Measurements from ENCODE around the gene SULF2. TPM values are rescaled to one million over a fixed set of nuclear protein-coding genes. Genes with fewer than 3 reads are reported as not detected.

SULF2 gene
- total and polyA plus RNA-seq, 2 of the 4 experiments (the other 2 are of a cell fraction) = 0.54 to 0.77 TPM

DNA sequence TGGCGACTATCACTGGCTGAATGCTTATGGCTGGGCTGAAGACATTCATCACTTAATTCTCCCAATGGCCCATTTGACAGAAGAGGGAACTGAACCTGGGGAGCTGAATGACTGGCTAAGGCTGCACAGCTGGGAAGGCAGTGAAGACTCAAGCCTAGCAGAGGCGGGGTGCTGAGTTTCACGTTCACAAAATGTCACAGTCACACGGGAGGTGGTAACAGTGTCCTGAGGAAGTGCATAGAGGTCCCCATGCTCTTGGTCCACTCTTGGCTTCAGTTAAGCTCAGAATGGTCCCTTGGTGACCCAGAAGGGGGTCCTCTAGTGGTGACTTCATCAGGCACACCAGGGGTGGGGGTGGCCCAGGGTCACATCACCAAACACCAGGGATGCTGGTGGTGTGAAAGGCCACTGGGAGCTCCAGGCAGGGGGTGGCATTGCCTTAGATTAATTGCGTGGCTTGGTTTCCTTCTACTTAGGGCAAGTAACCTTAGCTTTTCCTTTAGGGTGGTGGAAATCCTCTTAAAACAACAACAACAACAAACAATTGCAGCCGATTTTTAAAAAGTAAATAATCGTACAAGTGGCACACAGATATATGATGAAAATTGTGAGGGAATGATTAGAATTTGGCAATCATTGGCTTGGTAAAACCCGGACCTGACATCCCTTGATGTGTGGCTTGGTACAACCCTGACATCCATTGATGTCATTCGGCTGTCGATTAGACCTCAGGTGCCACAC, 45.0 kb downstream of the SULF2 start:
- Histone ChIP-seq H2AFZ (replicated peaks; ENCODE audit: low read length, poor library complexity) (no peak overlapping the region), H3K4me2 (ENCODE audit: low read depth, low read length) (no peak overlapping the region), H4K91ac (ENCODE audit: insufficient read depth, low read depth, low read length) (no peak overlapping the region), H3K79me1 (ENCODE audit: low read depth in 1 of 2, low read length in 2 of 2) (no peaks in the 10 kb centered on the region), H3K23ac (ENCODE audit: low read depth, low read length) (no peak overlapping the region), H4K5ac (ENCODE audit: low read depth, low read length) (no peak overlapping the region), H3K4me1 (ENCODE audit: control insufficient read depth, insufficient read depth, low read length) (no peaks in the 10 kb centered on the region), H3K27ac (ENCODE audit: insufficient read depth, low read length) (no peak overlapping the region), H3K27me3 (ENCODE audit: control insufficient read depth, insufficient read depth, low read length) (peaks cover 4% of the 10 kb centered on the region; the same call in 1 of the 2 replicates), H2BK120ac (ENCODE audit: low read depth, low read length) (no peak overlapping the region), H4K8ac (ENCODE audit: low read depth in 2 of 2, low read length in 2 of 2) (no peak overlapping the region), H3K9me1 (ENCODE audit: insufficient read depth, low read length) (no peaks in the 10 kb centered on the region), H3K18ac (ENCODE audit: low read depth, low read length) (no peak overlapping the region), H3K36me3 (ENCODE audit: control insufficient read depth, insufficient read depth, low read length) (no peaks in the 10 kb centered on the region; the same call in 1 of the 2 replicates), H3K9me3 (ENCODE audit: control insufficient read depth, insufficient read depth, low read length) (no peaks in the 10 kb centered on the region), H3K14ac (replicated peaks; ENCODE audit: low read depth, low read length) (no peak overlapping the region), H3K56ac (ENCODE audit: extremely low read depth, insufficient read depth, low read length) (no peak overlapping the region), H3K4me3 (ENCODE audit: insufficient read depth, low read depth, low read length) (no peak overlapping the region), H2BK15ac (ENCODE audit: low read depth, low read length) (no peak overlapping the region), H2BK20ac (ENCODE audit: low read depth, low read length) (no peak overlapping the region), H3K4ac (ENCODE audit: low read depth, low read length) (no peak overlapping the region), H2BK5ac (ENCODE audit: low read depth, low read length, poor library complexity, severe bottlenecking) (no peak overlapping the region), H2AK5ac (ENCODE audit: low read depth, low read length) (no peak overlapping the region), H3K9ac (ENCODE audit: low read depth, low read length) (no peak overlapping the region), H4K20me1 (ENCODE audit: insufficient read depth, low read length) (no peaks in the 10 kb centered on the region), H2AK9ac (replicated peaks; ENCODE audit: low read depth, low read length, poor library complexity) (no peak overlapping the region)
- no TSS peak for BruUV-seq (replicated peaks)
- DNase-seq (no peak), ATAC-seq (ENCODE audit: low read depth) (no peak)
- intact Hi-C loops (cut with micrococcal nuclease) = no loop called here
- ChIA-PET CTCF (no interaction called here), POLR2A (ENCODE audit: unreplicated experiment) (no interaction called here)
- in situ Hi-C loops (cut with MboI; ENCODE audit: low sequenced_read_pairs) = no loop called here
- dilution Hi-C loops (cut with HindIII; ENCODE audit: low sequenced_read_pairs, unreplicated experiment) = no loop called here
- TF ChIP-seq SMC3 (IDR thresholded peaks at IDR 0.05; ENCODE audit: low read depth, low read length) (no peak), RAD21 (IDR thresholded peaks at IDR 0.05; ENCODE audit: low read length) (no peak), POLR2A (IDR thresholded peaks at IDR 0.05; ENCODE audit: low read depth, low read length) (no peak), MAFK (IDR thresholded peaks at IDR 0.05; ENCODE audit: low read depth, low read length) (no peak), RFX5 (IDR thresholded peaks at IDR 0.05; ENCODE audit: low read depth, low read length) (no peak), MXI1 (IDR thresholded peaks at IDR 0.05; ENCODE audit: borderline replicate concordance, low read depth, low read length) (no peak)
- TF ChIP-seq, protein P1, sequence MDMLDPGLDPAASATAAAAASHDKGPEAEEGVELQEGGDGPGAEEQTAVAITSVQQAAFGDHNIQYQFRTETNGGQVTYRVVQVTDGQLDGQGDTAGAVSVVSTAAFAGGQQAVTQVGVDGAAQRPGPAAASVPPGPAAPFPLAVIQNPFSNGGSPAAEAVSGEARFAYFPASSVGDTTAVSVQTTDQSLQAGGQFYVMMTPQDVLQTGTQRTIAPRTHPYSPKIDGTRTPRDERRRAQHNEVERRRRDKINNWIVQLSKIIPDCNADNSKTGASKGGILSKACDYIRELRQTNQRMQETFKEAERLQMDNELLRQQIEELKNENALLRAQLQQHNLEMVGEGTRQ (IDR thresholded peaks at IDR 0.05; ENCODE audit: low read depth, low read length) = no peak
- 54% methylated on average over 5 of the region's 10 CpGs; no CpG with 5 or more reads in 1 of the 2 experiments for WGBS, 2 experiments (ENCODE audit: extremely low coverage in 2 of 2, insufficient read length in 1 of 2)

Data from IMR-90 (cell line).